HG03378 (cell line): ENCODE data around the gene PNPLA2.

Experiments used
- ATAC-seq: cut with Tn5 transposase; IDR thresholded peaks from one replicate; pipeline ENCODE4 v1.9.1; 2021; ENCODE audit warnings: mild to moderate bottlenecking, moderate library complexity; ENCODE audit not compliant: unreplicated experiment

PNPLA2 gene

DNA sequence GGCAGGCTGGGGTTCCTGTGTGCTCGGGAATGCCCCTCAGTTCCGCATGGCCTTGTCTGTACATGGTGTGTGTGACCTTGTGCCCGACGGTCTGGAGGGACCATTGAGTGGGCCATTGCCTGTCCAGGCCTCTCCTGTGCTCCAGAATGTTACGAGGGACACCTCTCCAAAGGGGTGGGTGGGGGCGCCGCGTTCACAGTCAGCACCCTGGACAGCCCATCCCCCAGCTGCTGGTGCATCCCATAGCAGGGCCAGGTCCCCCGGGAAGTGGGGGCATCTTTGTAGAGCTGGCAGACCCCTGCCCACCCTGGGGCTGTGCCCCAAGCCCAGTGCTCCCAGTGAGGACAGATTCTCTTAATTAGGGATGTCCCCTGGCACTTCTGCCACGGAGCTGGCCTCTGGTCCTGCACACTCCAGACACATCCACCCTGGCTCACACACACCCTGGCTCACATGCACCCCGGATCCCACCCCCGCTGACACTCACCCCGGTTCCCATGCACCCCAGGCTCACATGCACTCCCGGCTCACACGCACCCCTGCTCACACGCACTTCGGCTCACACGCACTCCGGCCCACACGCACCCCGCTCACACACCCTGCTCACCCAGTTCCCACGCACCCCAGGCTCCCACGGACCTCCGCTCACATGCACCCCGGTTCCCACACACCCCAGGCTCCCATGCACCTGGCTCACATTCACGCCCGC is 39.5 kb downstream of the PNPLA2 start:
- ATAC-seq = no peak

DNA sequence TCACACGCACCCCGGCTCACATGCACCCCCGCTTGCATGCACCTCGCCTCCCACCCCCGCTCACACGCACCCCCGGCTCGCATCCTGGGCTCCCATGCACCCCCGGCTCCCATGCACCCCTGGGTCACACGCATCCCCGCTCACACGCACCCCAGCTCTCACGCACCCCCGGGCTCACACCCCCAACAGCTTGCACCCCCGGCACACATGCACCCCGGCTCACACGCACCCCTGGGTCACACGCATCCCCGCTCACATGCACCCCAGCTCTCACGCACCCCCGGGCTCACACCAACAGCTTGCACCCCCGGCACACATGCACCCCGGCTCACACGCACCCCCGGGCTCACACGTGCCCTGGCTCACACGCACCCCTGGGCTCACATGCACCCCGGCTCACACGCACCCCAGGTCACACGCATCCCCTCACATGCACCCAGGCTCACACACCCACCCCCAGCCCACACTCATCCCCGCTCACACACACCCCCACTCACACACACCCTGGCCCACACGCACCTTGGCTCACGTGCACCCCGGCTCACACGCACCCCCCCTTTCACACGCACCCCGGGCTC is 40.1 kb downstream of the PNPLA2 start:
- no peak for ATAC-seq

- no peak for ATAC-seq
These were observed 40.8 kb downstream of the PNPLA2 start for GRCh38 chr11:859394-860131.

GRCh38 chr11:860234-861104 is 41.8 kb downstream of the PNPLA2 start:
- no peak for ATAC-seq

- no peak for ATAC-seq
These were observed 42.4 kb downstream of the PNPLA2 start for GRCh38 chr11:861105-861479.

- ATAC-seq = no peak
These were observed 43.5 kb downstream of the PNPLA2 start for GRCh38 chr11:862081-862661.

- ATAC-seq = no peak
These were observed 43.9 kb downstream of the PNPLA2 start for GRCh38 chr11:862696-863022.

DNA sequence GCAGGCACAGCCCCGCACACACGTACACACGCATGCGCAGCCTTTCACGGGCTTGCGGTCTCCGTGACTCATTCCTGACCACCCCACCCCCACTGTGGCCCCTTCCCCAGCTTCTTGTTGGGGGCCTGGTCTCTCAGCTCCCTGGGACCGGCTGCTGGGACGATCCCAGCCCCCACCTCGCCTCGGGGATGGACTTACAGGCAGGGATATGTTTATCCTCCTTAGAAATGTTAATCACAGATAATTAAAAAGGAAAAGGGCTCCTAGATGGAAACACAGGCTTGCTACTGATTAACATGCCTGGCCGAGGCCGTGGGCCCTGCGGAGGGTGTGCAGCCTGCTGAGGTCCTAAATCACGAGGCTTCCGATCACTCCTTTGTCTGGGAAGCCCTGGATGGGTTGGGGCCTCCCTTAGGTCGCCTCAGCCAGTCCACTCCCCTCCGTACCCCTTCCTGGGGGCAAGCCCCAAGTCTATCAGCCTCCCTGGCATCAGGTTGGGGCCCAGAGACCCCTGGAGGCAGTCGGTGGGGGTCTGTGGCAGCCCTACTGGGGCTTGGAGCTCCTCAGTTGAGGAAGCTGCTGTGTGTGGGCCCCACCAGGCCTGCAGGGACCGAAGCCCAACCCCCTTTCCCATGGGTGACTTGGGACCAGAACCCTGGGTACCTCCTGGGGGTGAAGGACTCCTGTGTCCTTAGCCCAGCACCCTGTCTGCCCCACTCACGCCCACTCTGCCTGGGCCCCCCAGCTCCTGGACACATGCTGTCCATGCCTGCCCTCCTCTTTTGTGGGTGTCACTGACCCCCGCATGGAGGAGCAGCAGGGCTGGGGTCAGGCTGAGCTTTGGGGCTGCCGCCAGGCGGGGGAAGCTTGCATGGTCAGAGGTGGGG is 44.6 kb downstream of the PNPLA2 start:
- ATAC-seq = no peak

DNA sequence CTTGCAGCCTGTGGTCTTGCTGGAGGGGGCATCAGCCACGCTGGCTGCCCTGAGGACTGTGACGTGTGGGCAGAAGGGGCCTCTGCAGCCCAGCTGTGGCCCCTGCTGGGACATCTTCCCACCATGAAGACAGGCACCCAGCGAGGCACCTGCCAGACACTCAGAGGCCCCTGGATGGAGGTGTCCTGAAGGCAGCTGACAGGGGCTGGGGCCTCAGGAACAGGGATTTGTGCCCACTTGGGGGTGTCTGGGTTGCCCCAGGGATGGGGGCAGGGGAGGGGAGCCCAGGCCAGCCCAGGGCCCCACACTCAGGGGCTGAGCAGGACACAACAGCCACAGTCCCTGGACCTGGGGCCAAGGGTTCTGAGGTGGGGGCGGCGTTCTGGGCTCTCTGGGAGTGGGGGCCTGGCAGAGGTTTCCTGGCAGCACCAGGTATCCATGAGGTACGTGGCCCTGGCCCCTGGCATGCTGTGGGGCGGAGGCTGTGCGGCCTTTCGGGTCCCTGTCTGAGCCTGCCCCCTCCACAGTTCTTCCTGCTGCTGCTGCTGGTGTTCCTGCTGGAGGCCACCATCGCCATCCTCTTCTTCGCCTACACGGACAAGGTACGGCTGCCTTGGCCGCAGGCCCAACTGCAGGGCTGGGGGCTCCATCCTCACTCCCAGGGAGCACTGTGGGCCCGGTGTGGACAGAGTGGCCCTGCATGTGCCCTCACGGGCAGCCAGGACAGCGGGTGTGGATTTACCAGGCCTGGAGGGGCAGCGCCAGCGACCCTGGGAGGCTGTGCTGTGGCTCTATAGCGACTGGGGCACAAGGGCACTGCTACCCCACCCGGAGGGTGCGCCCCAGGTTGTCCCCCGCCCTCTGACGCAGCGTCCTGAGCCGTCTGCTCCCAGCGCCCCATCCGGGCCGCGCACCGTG is 45.5 kb downstream of the PNPLA2 start:
- no peak for ATAC-seq

GRCh38 chr11:864898-865297 is 46.2 kb downstream of the PNPLA2 start:
- no peak for ATAC-seq

DNA sequence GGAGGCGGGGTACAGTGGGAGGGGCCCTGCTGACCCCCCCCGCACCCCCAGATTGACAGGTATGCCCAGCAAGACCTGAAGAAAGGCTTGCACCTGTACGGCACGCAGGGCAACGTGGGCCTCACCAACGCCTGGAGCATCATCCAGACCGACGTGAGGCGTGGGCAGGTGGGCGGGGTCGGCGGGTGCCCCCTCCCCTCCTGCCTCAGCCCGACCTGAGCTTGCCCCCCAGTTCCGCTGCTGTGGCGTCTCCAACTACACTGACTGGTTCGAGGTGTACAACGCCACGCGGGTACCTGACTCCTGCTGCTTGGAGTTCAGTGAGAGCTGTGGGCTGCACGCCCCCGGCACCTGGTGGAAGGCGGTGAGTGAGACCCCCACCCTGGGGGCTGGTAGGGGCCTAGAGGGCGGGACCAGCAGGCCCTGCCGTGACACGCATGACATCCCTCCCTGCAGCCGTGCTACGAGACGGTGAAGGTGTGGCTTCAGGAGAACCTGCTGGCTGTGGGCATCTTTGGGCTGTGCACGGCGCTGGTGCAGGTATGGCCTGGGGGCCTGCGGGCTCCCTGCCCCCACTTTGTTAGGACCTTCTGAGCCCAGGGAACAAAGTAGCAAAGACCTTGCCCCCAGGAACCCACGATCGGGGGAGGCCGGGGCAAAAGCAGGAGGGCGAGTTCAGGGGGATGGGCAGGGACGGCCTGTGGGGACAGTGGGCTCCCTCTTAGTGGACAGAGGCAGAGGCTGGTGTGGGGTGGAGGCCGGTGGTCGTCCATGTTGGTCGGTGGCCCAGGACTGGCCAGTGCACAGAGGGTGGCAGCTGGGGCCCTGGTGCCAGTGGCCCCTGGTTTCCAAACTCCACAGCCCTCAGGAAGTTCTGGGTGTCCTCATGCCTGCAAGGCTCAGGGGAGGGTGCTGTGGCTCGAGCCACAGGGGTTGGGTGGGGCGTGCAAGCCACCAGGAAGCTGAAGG is 47.0 kb downstream of the PNPLA2 start:
- no peak for ATAC-seq

GRCh38 chr11:866481-866880 is 47.8 kb downstream of the PNPLA2 start:
- no peak for ATAC-seq

GRCh38 chr11:867856-868358 is 49.2 kb downstream of the PNPLA2 start:
- no peak for ATAC-seq

DNA sequence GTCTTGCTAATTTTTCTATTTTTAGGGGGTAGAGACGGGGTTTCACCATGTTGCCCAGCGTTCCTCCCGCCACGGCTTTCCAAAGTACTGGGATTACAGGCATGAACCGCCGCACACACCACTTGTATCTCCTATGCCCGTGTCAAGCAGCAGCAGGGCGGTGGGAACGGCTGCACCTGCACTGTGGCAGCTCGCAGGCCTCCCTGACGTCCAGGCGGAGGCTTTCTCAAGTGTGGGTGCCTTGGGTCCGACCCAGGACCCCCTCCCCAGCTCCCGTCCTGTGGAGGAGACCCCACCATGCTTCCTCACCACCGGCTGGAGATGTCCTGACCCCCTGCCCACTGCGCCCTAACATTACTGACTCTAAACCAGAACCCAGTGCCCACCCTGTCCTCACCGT is 49.7 kb downstream of the PNPLA2 start:
- ATAC-seq = no peak

DNA sequence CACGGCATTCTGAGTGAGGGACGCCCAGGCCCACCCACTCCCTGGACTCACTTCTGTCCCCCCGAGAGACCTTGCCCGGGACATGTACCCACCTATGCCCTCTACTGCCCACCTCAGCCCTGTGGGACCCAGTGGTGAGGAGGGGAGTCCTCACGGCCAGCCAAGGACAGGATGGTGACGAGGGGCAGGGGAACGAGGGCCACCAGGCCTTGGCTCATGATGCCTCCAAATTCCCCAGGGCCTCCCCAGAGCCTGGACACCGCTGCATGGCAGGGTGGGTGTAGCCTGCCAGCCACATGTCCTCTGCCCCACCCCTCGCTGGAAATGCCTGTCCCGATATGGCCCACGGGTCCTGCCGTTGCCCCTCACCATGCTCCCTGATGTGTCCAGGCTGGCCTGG is 50.1 kb downstream of the PNPLA2 start:
- no peak for ATAC-seq

GRCh38 chr11:869399-870126 is 50.8 kb downstream of the PNPLA2 start:
- ATAC-seq = no peak

GRCh38 chr11:870127-870413 is 51.4 kb downstream of the PNPLA2 start:
- ATAC-seq = no peak
